Brain microvascular endothelial cell (primary cell): ENCODE results near the gene FARS2.

ENCODE experiments used
- DNase-seq: peaks from one replicate; pipeline ENCODE4 v3.0.0-alpha.2; 2020
- H3K27ac ChIP-seq: fragments of 250-450 bp; sonication (Bioruptor Pico); 2 replicates; pipeline ENCODE4 v1.5.1; 2020; ENCODE audit warnings: mild to moderate bottlenecking, moderate library complexity
- H3K27me3 ChIP-seq: fragments of 250-450 bp; sonication (Bioruptor Pico); replicated peaks from 2 replicates; pipeline ENCODE4 v1.5.1; 2020; ENCODE audit warnings: mild to moderate bottlenecking
- H3K36me3 ChIP-seq: fragments of 250-450 bp; sonication (Bioruptor Pico); replicated peaks from 2 replicates; pipeline ENCODE4 v1.5.1; 2020; ENCODE audit warnings: mild to moderate bottlenecking
- H3K4me3 ChIP-seq: 2 replicates; pipeline ENCODE4 v1.5.1; 2011; ENCODE audit warnings: low read depth, mild to moderate bottlenecking, control low read depth, low read length, moderate library complexity
- in situ Hi-C: cut with HindIII; loops from 2 replicates; pipeline ENCODE4 v1.10.0; 2017; ENCODE audit warnings: low sequenced_read_pairs, low pct_ligation_motif_present
- TF ChIP-seq, protein P1 (sequence below): IDR thresholded peaks from 2 replicates; pipeline ENCODE4 v1.5.1; 2011; ENCODE audit warnings: low read depth, mild to moderate bottlenecking, moderate library complexity, low read length, control low read depth, inconsistent platforms; ENCODE audit errors: missing control alignments

Gene FARS2

DNA sequence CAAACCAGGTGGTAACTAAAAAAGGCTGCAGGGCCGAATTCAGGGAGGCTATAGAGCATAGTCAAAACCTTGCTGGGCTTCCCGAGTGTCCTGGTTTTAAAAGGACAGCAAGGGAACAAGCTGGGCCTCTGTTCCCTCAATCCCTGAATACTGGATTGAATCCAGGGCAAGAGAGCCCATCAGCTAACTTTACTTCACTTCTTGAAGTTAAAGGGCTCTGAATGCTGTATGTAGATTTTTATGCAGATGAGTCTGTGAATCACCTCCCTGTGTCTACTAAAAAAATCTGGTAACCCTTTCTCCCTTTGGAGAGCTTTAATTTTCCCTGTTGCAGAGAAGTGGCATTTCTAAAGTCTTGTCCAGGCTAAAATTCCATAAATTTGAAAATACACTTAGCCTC lies 30.0 kb upstream of the FARS2 start:
- TF ChIP-seq, protein P1, sequence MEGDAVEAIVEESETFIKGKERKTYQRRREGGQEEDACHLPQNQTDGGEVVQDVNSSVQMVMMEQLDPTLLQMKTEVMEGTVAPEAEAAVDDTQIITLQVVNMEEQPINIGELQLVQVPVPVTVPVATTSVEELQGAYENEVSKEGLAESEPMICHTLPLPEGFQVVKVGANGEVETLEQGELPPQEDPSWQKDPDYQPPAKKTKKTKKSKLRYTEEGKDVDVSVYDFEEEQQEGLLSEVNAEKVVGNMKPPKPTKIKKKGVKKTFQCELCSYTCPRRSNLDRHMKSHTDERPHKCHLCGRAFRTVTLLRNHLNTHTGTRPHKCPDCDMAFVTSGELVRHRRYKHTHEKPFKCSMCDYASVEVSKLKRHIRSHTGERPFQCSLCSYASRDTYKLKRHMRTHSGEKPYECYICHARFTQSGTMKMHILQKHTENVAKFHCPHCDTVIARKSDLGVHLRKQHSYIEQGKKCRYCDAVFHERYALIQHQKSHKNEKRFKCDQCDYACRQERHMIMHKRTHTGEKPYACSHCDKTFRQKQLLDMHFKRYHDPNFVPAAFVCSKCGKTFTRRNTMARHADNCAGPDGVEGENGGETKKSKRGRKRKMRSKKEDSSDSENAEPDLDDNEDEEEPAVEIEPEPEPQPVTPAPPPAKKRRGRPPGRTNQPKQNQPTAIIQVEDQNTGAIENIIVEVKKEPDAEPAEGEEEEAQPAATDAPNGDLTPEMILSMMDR, result no peak
- in situ Hi-C loops, result no loop called here
- no peak overlapping the region for H3K4me3 ChIP-seq
- H3K36me3 ChIP-seq, result no peaks in the 10 kb centered on the region
- no peak for DNase-seq
- H3K27ac ChIP-seq, result peak overlapping the region; percentile 38
- no peaks in the 10 kb centered on the region for H3K27me3 ChIP-seq

DNA sequence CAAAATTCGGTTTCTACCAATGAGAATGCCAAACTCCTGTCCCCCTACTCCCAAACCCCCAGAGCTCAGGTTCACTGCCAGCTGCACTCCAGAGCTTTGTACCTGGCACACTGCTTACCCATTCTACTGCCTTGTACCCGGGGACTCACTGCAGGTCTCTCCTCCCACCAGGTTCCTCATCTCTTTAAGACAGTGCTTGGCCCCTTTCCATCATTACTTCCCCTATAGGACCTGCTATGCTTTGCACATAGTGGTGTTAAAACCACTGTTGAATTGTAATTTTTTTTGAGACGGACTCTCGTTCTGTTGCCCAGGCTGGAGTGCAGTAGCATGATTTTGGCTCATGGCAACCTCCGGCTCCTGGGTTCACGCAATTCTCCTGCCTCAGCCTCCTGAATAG lies 26.4 kb upstream of the FARS2 start:
- no peaks in the 10 kb centered on the region for H3K36me3 ChIP-seq
- H3K27me3 ChIP-seq, result no peaks in the 10 kb centered on the region
- no peak overlapping the region for H3K27ac ChIP-seq
- H3K4me3 ChIP-seq, result no peak overlapping the region
- TF ChIP-seq, protein P1, result no peak
- in situ Hi-C loops, result no loop called here
- no peak for DNase-seq

DNA sequence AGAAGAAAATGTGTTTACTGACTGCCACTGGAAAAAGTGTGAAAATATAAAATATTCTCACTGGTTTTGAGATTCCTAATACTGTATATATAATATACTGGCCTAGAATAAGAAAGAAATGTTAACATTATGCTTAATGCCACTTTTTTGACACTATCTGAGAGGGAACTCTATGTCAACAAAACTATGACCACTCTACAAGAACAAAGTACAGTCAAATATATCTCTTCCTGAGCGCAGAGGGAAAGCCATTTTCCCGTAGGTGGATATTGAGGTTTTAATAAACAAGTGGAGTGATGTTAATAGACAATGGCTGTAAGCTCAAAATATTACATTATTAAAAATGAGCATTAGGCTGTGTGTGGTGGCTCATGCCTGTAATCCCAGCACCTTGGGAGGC lies 25.5 kb upstream of the FARS2 start:
- Histone ChIP-seq H3K36me3 (no peaks in the 10 kb centered on the region), H3K27me3 (no peaks in the 10 kb centered on the region), H3K4me3 (no peak overlapping the region), H3K27ac (no peak overlapping the region)
- no peak for DNase-seq
- TF ChIP-seq, protein P1, result no peak
- in situ Hi-C loops, result no loop called here

DNA sequence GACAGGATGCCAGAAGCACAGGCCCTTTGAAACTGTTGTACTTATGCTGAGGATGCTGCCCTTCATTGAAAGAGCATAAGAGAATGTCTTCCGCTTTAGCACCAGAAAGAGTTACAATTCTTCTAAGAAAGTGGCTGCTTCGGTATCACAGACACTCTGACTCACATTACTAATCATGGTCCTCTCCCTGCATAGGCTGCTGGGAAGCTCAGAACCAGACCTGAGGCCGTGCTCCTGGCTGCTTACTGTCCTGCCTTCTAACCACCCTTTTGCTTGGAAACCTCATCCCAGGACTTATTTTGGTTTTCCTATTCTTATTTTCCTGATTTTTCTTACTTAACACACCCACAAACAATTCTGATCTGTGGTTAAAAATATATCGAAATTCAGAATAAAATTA lies 23.5 kb upstream of the FARS2 start:
- Histone ChIP-seq H3K4me3 (no peak overlapping the region), H3K27ac (no peak overlapping the region), H3K36me3 (no peaks in the 10 kb centered on the region), H3K27me3 (no peaks in the 10 kb centered on the region)
- TF ChIP-seq, protein P1, result no peak
- no peak for DNase-seq
- in situ Hi-C loops, result no loop called here

DNA sequence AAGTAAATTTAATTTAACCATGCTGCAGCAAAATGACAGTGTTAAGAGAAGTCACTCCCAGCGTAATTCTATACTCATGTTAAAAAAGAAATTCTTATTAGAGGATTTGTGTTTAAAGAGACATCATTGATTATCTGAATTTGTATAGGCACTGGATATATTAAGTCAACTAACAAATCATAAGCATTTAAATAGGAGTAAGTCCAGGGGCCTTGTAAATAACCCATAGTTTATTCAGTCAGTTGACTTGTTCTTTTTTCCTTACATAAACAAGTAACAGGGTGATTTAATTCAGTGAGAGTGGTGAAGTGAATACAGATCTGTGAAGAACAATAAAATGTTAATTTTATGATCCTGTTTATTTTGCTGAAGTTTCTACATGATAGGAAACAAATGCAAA lies 23.0 kb upstream of the FARS2 start:
- in situ Hi-C loops, result no loop called here
- H3K36me3 ChIP-seq, result no peaks in the 10 kb centered on the region
- DNase-seq, result no peak
- no peaks in the 10 kb centered on the region for H3K27me3 ChIP-seq
- H3K4me3 ChIP-seq, result no peak overlapping the region
- H3K27ac ChIP-seq, result no peak overlapping the region
- TF ChIP-seq, protein P1, result no peak

DNA sequence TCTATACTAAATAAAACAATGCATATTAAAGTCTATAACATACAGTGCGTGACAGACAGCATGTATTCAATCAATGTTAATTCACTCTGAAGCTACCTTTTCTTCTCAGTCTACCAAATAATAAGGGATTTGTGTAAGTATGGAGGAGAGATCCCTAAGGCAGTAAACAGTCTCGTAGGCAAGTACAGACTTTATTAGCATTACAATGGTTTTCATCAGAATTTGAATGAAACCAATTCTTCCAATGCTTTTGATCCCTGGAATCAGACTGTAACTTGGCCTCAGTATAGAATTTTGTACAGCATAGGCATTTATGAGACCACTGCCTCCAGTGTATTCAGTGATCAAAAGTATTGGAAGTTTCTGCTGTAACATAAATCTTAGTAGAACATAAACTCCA lies 20.1 kb upstream of the FARS2 start:
- TF ChIP-seq, protein P1, result no peak
- DNase-seq, result no peak
- Histone ChIP-seq H3K36me3 (no peaks in the 10 kb centered on the region), H3K27me3 (no peaks in the 10 kb centered on the region), H3K4me3 (no peak overlapping the region), H3K27ac (no peak overlapping the region)
- in situ Hi-C loops, result no loop called here
